HG02642 (cell line): ENCODE data around the gene NTN4.
"Not testable (repeated sequence)": the region's sequence is repeated elsewhere in the genome, so short reads cannot be mapped to it uniquely, and the experiment has no call there.

Source experiments
- ATAC-seq: cut with Tn5 transposase; IDR thresholded peaks from one replicate; pipeline ENCODE4 v1.9.1; 2021; ENCODE audit warnings: mild to moderate bottlenecking; ENCODE audit not compliant: unreplicated experiment, poor library complexity

The NTN4 gene

DNA sequence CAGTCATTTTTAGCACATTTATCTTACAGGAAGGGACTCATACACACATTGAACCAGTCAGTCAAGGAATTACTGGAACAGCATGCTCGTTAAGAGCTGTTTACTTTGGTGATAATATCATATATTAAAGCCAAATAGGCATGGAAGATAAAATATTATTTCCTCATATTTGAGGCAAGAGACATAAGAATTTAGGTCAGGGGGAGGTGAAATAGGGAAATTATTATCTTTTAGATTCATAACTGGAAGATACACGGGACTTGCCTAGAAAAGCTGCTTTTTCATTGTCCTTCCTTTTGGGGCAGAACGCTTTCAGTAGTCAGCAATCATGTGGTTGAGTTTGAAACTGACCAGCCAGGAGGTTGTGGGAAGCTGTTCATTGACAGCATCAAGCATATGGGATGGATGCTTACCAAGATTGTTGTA, 72.5 kb downstream of the NTN4 start:
- ATAC-seq: no peak

DNA sequence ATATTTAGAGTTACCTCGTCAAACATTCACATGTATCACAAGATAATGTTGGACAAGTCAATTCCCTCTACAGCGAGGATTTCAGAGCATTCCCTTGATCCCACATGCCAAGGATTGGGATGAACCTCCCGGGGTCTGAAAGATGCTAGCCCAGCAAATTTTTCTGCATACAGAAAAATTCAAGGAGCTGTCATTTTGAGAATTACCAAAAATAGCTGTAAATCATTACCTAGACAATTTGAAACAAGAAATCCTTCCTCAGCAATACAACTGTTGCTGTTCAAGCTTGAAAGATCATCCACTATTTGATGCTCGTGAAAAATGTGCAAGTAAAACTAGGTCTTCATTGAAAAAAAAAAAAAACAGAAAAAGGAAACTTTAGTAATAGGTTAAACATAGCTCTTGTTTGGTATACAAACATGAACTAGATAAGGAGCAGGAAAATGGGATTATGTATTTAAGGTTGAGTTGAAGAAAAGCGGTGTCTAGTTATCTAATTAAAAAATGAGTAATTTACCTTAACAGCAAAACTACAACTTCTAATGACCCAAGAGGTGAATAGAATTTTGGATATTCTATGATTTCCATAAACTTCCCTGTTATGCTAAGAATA, 73.1 kb downstream of the NTN4 start:
- ATAC-seq: no peak

DNA sequence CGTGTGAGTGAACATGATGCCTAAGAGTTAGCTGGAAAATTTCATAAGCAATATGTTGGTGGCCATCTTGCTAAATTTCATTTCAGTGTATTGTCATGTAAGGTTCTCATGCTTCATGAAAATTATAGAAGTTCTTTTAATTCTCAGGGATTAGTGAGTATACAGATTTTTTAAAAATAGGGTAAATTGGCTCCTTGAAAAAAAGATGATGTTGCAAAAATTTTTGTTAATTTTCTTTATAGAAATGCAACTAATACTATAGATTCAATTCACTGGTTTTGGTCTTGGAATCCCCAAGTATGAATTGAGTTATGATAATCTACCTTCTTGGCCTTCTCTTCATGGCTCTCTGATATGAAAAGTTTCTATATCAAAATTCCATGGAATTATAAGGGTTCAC, 75.4 kb downstream of the NTN4 start:
- ATAC-seq: no peak

DNA sequence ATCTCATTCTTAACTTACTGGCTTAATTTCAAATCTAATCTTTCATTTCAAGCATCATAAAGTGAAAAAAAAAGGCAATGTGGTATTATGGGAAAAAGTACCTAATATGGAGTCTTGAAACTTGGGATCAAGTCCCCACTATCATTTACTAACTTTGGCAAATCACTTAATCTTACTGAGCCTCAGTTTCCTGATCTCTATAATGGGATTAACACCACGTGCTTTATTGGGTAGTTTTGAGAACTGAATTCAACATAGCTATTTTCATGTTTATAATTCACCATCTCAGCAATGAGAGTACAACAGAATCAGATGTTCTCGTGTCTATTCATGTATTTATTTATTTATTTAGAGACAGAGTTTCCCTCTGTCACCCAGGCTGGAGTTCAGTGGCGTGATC, 78.3 kb downstream of the NTN4 start:
- no peak for ATAC-seq

- ATAC-seq: no peak
These were observed 80.2 kb downstream of the NTN4 start for GRCh38 chr12:95710386-95710785.

- no peak for ATAC-seq
These were observed 81.4 kb downstream of the NTN4 start for GRCh38 chr12:95709152-95709551.

- no peak for ATAC-seq
These were observed 85.4 kb downstream of the NTN4 start for GRCh38 chr12:95705143-95705542.

GRCh38 chr12:95703986-95704385, 86.6 kb downstream of the NTN4 start:
- ATAC-seq: no peak

DNA sequence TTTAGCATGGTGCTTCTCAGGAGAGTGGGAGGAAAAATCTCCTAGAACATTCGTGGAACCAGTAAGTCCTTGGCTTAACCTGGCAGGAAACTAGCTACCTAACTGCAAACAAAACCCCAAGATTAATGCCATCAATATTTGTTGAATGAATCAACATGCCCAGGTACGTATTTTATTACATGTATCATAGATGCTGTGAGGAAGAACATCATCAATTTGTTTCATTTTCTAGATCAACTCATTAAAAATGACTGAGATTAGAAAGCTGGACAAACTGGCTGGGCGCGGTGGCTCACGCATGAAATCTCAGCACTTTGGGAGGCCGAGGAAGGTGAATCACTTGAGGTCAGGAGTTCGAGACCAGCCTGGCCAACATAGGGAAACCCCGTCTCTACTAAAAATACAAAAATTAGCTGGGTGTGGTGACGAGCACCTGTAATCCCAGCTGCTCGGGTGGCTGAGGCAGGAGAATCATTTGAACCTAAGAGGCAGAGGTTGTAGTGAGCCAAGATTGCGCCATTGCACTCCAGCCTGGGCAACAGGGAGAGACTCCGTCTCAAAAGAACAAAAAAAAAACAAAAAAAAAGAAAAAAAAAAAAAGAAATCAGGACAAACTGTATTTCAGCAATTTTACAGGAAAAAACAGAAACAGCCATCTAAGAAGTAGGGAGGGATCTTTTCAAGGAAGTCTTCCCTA, 88.7 kb downstream of the NTN4 start:
- ATAC-seq: no peak

GRCh38 chr12:95701275-95701674, 89.3 kb downstream of the NTN4 start:
- no peak for ATAC-seq

GRCh38 chr12:95700316-95700785, 90.2 kb downstream of the NTN4 start:
- peak; percentile 97 for ATAC-seq

DNA sequence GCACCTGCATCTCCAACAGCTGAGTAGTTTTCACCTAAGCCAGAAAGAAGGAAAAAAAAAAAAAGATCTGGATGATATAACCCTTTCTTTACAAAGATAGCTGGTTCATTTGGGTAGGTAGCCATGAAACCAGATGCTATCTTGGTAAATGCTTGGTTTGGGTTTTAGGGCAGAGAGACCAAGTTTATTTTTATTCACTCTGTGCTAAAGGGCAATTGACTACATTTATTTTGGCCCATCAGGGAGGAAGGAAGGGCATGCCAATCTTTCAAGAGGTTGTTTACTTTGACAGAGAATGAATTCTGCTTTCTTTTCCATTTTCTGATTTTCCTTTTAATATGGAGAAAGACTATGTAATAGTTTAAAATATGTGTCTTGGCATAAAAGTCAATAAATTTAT, 91.0 kb downstream of the NTN4 start:
- ATAC-seq: no peak

DNA sequence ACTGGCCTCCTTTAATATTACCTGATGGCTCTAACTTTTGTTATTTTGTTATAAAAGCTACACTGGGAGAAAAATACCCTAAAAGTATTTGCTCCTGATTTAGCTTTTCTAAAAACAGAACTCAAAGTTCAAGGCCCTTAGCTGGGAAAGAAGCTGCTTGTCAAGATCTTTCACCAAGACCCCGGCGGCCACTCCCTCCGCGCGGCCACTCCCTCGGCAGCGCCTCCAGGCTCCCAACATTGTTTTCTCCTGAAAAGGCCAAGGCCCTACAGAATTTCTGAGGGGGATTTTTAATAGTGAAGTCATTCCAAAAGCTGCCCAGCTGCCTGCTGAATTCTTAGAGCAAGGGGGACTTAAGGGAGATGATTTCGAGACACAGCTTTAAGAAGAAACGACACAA, 96.4 kb downstream of the NTN4 start:
- ATAC-seq: no peak

DNA sequence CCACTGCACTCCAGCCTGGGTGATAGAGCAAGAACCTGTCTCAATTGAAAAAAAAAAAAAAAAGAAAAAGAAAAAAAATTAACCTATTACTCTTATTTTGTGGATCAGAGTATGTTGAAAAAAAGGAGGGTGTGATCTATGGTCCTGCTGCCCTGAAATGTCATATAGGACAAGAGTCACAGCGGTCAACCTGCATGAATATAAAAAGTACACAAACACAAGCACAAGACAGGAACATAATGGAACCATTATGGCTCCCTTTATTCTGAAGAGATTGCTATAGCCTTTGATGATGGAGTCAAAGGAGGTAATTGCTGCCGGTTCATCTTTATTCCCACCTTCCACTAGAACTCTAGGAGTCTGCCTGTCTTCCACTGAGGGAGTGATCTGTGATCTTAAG, 96.9 kb downstream of the NTN4 start:
- ATAC-seq: no peak

- no peak for ATAC-seq
These were observed 99.5 kb downstream of the NTN4 start for GRCh38 chr12:95690861-95691635.

GRCh38 chr12:95687937-95688336, 102.6 kb downstream of the NTN4 start:
- ATAC-seq: no peak

- ATAC-seq: no peak
These were observed 107.1 kb downstream of the NTN4 start for GRCh38 chr12:95683418-95683817.

GRCh38 chr12:95681210-95681765, 109.3 kb downstream of the NTN4 start:
- no peak for ATAC-seq

GRCh38 chr12:95678684-95679083, 111.9 kb downstream of the NTN4 start:
- no peak for ATAC-seq

DNA sequence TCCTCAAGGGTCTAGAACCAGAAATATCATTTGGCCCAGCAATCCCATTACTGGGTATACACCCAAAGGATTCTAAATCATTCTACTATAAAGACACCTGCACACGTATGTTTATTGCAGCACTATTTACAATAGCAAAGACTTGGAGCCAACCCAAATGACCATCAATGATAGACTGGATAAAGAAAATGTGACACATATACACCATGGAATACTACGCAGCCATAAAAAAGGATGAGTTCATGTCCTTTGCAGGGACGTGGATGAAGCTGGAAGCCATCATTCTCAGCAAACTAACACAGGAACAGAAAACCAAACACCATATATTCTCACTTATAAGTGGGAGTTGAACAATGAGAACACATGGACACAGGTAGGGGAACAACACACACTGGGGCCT, 112.8 kb downstream of the NTN4 start:
- ATAC-seq: not testable (repeated sequence)

- ATAC-seq: no peak
These were observed 115.9 kb downstream of the NTN4 start for GRCh38 chr12:95674631-95675030.
